SU-DHL-6 (cell line): ENCODE measurements around the gene SLC8A3.

ENCODE experiments used
- EZH2phosphoT487 ChIP-seq: fragments of 200-600 bp; sonication (generic), shearing (Covaris generic); conservative IDR thresholded peaks from 2 replicates; pipeline ENCODE4 v1.6.1; 2018; ENCODE audit warnings: mild to moderate bottlenecking, antibody characterized with exemption, low read length, moderate library complexity, mixed read lengths
- TF ChIP-seq, protein P1 (sequence below): fragments of 200-600 bp; sonication (generic); IDR thresholded peaks from one replicate; pipeline ENCODE4 v1.5.1; 2017; ENCODE audit warnings: antibody characterized with exemption, mild to moderate bottlenecking, low read length, moderate library complexity; ENCODE audit not compliant: insufficient read depth, poor library complexity, severe bottlenecking

DNA sequence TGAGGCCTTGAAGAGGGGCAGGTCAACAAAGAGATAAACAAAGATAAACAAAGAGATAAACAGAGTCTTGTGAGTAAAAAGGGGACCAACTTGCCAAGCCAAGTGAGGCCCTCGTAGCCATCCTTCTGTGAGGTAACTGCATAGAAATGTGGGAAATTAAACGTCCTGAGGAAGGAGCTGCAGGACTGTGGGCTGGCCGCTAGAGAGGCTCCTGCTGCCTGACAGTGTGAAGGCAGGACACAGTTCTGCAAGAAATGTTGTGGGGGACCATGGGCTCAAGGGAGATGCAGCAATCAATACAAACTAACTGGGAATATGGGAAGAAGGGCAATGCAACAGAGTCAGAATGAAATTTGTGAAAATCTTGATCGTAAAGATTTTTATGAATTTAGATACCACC lies 91.9 kb downstream of the SLC8A3 start:
- TF ChIP-seq, protein P1, sequence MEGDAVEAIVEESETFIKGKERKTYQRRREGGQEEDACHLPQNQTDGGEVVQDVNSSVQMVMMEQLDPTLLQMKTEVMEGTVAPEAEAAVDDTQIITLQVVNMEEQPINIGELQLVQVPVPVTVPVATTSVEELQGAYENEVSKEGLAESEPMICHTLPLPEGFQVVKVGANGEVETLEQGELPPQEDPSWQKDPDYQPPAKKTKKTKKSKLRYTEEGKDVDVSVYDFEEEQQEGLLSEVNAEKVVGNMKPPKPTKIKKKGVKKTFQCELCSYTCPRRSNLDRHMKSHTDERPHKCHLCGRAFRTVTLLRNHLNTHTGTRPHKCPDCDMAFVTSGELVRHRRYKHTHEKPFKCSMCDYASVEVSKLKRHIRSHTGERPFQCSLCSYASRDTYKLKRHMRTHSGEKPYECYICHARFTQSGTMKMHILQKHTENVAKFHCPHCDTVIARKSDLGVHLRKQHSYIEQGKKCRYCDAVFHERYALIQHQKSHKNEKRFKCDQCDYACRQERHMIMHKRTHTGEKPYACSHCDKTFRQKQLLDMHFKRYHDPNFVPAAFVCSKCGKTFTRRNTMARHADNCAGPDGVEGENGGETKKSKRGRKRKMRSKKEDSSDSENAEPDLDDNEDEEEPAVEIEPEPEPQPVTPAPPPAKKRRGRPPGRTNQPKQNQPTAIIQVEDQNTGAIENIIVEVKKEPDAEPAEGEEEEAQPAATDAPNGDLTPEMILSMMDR, result no peak
- no peak for TF ChIP-seq EZH2phosphoT487
